Measurements from ENCODE around the gene CD247.

DNA sequence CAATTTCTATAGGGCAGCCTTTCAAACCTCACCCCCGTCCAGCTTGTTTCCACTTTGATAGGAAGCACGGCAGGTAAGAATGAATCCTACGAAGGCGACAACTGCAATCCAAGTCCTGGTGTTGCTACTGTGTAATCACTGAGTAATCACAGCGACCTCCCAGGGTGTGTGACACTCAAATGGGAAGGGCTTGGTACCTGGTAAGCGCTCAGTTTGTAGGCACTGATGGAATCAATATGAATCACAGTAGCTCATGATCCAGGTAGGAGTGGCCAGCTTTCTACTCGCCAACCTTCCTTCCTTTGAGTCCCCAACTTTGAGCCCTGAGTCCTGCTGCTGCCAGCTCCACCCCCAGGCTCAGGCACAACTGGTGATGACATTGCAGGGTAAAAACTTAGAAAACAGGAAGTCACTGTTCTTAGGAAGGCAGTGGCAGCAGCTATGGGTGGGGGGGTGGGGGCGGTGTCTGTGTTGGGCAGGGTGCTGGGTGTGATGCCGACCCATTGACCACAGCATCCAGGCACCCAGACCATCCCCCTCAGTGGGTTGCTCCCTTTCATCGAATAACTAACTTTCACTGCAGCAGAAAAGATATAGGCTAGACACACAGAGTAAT lies 70.7 kb downstream of the CD247 start:
- TF ChIP-seq, protein P1, sequence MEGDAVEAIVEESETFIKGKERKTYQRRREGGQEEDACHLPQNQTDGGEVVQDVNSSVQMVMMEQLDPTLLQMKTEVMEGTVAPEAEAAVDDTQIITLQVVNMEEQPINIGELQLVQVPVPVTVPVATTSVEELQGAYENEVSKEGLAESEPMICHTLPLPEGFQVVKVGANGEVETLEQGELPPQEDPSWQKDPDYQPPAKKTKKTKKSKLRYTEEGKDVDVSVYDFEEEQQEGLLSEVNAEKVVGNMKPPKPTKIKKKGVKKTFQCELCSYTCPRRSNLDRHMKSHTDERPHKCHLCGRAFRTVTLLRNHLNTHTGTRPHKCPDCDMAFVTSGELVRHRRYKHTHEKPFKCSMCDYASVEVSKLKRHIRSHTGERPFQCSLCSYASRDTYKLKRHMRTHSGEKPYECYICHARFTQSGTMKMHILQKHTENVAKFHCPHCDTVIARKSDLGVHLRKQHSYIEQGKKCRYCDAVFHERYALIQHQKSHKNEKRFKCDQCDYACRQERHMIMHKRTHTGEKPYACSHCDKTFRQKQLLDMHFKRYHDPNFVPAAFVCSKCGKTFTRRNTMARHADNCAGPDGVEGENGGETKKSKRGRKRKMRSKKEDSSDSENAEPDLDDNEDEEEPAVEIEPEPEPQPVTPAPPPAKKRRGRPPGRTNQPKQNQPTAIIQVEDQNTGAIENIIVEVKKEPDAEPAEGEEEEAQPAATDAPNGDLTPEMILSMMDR (IDR thresholded peaks at IDR 0.05): no peak
- no peak for TF ChIP-seq EZH2 (IDR thresholded peaks at IDR 0.05)
- TF ChIP-seq EZH2phosphoT487 (IDR thresholded peaks at IDR 0.05): no peak
